HG02884 (cell line): ENCODE measurements around the gene C1orf35.

ENCODE experiments used
- ATAC-seq: cut with Tn5 transposase; IDR thresholded peaks from one replicate; pipeline ENCODE4 v1.9.1; 2021; ENCODE audit warnings: mild to moderate bottlenecking, moderate library complexity; ENCODE audit not compliant: unreplicated experiment

Gene C1orf35

GRCh38 chr1:228065543-228066347, 37.4 kb downstream of the C1orf35 start:
- no peak for ATAC-seq

GRCh38 chr1:228064741-228065542, 38.2 kb downstream of the C1orf35 start:
- ATAC-seq = no peak

GRCh38 chr1:228064296-228064695, 38.8 kb downstream of the C1orf35 start:
- ATAC-seq = no peak

- ATAC-seq = no peak
These were observed 39.6 kb downstream of the C1orf35 start for GRCh38 chr1:228063251-228064191.

- no peak for ATAC-seq
These were observed 40.3 kb downstream of the C1orf35 start for GRCh38 chr1:228062812-228063211.

GRCh38 chr1:228062085-228062791, 40.9 kb downstream of the C1orf35 start:
- ATAC-seq = no peak

GRCh38 chr1:228061411-228062084, 41.6 kb downstream of the C1orf35 start:
- ATAC-seq = no peak

GRCh38 chr1:228060458-228061190, 42.5 kb downstream of the C1orf35 start:
- no peak for ATAC-seq

- ATAC-seq = no peak
These were observed 43.3 kb downstream of the C1orf35 start for GRCh38 chr1:228059634-228060457.

GRCh38 chr1:228058949-228059633, 44.0 kb downstream of the C1orf35 start:
- no peak for ATAC-seq

GRCh38 chr1:228058172-228058948, 44.8 kb downstream of the C1orf35 start:
- ATAC-seq = no peak
